GM18507 (cell line): Measurements from ENCODE around the gene NLRP8.
"Not testable (repeated sequence)": the region's sequence is repeated elsewhere in the genome, so short reads cannot be mapped to it uniquely, and the experiment has no call there.

Experiments
- DNase-seq: peaks from one replicate; pipeline ENCODE4 v3.0.0; 2011; ENCODE audit warnings: low read depth; ENCODE audit not compliant: insufficient read length; ENCODE audit errors: extremely low spot score
- FAIRE-seq: peaks from 2 replicates; lab custom pipeline; 2011; peaks lifted over from hg19 to GRCh38; lab: Jason Lieb, UNC

NLRP8 gene

DNA sequence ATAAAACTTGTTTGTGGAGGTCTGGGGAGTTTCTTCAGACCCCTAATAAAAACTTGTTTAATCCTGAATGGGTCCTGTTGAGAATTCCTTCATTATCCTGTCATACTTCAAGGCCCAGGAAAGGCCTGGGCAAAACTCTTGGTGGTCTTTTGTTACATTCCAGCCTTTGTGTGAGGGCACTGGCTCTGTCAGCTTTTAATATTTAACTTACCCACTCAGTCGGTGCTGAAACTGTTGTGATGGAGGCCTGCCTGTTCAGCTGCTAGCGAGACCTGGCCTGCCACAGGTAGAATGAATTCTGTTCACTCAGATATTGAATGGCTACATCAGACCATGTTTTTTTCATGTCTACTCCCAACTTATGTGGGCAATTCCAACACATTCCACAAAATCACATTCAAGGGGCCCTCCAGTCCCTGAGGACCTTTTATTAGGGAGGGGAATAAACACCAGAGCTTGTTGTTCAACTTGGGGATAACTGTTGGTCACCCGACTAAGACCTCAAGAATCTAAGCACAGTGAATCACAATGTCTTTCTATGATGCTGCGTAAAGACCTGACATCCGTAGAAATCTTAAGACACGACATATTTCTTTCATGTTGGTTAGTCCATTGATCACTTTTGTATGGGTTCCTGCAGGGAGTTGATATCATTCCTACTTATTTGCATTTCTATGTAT is 12.5 kb downstream of the NLRP8 start:
- FAIRE-seq (no peak), DNase-seq (no peak)

DNA sequence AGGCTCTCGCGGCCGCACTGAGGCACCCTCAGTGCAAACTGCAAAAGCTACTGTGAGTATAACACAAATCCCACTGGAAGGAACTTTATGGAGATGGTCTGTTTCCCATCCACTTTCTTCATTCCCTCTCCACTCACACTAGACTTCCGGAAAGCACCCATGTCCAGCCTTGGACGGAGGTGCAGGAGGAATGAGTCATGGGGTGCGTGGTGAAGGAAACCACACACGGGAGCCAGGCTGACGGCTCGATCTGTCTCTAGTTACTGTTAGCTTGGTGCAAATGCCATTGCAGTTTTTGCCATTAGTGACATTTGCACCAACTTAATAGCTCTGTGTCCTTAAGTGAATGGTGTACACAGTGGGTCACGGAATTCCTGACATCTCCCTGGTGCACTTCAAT is 14.6 kb downstream of the NLRP8 start:
- FAIRE-seq (no peak), DNase-seq (no peak)

DNA sequence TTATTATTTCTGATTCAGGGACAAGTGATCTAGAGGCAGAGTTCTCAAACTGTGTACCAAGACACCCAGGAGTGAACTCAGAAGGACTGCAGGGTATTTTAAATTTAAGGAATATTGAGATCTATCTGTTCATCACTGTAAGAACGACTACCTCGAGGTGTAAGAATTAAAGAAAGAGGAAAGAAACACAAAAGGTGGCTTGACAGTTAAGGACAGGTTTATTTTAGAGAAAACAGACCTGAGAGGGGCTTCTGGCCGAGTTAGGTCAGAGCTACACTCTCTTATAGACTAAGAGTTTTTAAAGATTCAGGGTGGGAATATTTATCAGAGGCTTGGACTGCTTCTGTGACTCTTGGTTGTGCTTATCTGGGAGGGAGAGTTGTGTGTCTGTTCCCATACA is 26.4 kb downstream of the NLRP8 start:
- FAIRE-seq (no peak), DNase-seq (no peak)

DNA sequence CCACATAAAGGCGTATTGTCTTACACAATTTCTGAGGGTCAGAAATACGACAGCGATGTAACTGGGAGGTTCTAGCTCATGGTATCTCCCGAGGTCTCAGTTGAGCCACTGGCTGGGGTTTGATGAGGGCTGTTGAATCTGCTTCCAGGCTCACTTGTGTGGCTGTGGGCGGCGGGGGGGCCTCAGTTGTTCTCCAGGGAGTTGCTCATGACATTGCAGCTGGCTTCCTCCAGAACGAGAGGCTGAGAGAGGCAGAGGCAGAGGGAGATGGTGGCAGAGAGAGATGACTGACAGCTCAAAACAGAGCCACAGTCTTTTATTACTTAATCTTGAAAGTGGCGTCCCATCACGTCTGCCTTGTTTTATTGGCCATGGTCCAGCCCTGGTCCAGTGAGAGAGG is 32.8 kb downstream of the NLRP8 start:
- no peak for FAIRE-seq
- DNase-seq: no peak

DNA sequence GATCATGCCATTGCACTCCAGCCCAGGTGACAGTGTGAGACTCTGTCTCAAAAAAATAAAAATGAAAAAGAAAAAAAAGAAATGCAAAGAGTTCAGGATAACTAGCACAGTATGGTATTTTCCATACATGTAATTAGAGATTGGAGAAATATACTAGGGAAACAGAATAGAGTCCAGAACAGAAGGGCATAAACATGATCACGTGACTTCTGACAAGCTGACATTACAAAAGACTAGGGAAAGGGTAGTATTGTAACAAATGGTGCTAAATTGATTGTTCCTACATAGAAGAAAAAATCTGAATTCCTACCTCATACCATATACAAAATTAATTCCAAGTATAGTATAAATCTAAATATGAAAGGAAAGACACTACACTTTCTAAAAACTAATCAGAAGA is 37.6 kb downstream of the NLRP8 start:
- no peak for FAIRE-seq
- no peak for DNase-seq

DNA sequence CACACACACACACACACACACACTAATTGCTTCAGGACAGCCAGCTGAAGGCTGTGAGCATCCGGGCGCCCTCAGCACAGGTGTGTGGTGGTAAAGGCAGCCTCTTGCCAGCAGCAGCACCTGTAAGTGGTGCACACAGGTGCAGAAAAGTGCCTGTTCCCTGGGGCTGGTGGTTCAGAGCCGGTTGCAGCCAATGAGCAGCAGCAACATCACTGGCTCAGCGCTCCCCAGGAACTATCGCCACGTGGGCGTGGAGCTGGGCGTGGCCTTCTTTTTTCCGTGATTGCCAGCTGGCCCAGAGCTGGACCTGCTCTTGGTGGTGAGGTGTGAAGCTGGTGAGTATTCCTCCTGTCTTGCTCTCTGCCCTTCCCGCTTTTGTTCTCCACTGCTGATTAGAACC is 38.9 kb downstream of the NLRP8 start, which contains the start of gene NLRP5:
TSS of gene NLRP5 (plus strand) at position 289 of the 400 bp plus-strand sequence.
- FAIRE-seq: no peak
- DNase-seq: no peak

DNA sequence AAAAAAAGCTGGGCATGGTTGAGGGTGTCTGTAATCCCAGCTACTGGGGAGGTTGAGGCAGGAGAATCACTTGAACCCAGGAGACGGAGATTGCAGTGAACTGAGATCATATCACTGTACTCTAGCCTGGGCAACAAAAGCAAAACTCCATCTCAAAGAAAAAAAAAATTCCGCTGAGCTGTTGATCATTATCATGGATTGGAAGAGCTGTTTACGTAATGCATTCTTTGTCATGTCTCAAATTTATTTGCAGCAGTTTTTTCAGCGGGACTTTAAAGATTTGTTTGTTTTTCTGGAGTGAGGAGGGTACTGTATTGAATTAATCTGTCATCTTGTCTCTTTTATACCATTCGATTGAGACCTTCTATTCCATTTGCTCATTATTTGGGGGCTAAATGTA is 43.2 kb downstream of the NLRP8 start:
- no peak for FAIRE-seq
- DNase-seq: no peak

DNA sequence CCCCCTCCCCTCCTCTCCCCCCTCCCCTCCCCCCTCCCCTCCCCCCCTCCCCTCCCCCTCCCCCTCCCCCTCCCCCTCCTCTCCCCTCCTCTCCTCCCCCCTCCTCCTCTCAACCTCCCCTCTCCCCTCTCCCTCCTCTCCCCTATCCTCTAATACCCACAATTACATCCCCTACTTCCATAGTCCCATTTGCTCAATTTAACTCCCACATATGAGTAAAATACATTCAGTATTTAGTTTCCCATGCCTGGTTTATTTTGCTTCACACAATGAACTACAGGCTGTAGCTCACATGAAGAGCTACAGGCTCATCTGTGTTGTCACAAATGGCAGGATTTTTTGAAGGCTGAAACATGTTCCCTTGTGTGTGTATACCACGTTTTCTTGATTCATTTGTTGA is 45.9 kb downstream of the NLRP8 start:
- DNase-seq (no peak), FAIRE-seq (no peak)

DNA sequence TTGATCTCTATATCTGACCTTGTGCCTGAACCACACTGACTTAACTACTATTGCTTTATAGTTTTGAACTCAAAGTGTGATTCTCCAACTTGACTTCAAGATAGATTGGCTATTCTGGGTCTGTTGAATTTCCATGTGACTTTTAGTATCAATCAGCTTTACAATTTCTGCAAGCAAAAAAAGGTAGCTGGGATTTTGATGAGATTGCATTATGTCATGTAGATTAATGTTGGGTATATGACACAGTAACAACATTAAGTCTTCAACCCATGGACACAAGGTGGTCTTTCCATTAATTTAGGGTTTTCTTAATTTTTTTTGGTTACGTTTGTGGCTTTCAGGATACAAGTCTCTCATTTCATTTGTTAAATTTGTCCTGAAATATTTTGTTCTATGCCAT is 67.1 kb downstream of the NLRP8 start:
- FAIRE-seq: no peak
- no peak for DNase-seq

DNA sequence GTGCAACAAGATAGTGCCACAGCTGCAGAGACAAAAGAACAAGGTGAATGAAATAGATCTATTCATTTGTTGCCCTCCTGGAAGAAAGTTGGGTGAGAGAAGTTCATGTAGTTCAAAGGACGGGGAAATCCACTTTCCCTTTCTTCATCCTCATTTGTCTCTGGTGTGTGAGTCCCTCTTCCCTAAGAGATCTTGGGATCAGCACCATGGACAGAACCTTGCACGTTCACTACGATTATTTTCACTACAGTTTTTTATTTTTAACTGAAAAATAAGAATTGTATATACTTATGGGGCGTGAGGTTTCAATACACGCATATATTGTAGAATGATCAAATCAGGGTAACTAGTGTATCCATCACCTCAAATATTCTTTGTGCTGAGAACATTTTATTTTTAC is 68.1 kb downstream of the NLRP8 start:
- DNase-seq: no peak
- no peak for FAIRE-seq

DNA sequence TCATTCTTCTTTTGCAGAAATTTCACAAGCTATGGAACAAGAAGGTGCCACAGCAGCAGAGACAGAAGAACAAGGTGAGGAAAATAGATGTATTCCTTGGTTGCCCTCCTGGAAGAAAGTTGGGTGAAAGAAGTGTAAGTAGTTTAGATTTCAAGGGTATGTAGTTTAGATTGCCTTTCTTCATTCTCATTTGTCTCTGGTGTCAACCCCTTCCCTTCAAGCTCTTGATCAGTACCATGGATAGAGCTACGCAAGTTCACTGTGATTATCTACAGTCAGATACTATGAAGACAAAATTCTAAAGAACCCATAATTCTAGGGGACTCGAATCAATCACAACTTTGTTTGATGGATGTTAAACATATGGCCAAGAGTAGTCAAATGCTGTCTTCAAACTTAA is 71.7 kb downstream of the NLRP8 start:
- FAIRE-seq, DNase-seq: not testable (repeated sequence)

DNA sequence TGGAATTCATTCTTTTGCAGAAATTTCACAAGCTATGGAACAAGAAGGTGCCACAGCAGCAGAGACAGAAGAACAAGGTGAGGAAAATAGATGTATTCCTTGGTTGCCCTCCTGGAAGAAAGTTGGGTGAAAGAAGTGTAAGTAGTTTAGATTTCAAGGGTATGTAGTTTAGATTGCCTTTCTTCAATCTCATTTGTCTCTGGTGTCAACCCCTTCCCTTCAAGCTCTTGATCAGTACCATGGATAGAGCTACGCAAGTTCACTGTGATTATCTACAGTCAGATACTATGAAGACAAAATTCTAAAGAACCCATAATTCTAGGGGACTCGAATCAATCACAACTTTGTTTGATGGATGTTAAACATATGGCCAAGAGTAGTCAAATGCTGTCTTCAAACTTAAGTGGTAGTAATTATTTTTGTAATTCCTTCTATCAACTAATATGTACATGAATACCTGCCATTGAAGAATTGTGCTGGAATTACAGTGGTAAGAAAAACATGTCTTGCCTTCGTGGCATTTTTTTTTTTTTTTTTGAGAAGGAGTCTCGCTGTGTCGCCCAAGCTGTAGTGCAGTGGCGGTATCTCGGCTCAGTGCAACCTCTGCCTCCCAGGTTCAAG is 72.8 kb downstream of the NLRP8 start:
- FAIRE-seq, DNase-seq: not testable (repeated sequence)

DNA sequence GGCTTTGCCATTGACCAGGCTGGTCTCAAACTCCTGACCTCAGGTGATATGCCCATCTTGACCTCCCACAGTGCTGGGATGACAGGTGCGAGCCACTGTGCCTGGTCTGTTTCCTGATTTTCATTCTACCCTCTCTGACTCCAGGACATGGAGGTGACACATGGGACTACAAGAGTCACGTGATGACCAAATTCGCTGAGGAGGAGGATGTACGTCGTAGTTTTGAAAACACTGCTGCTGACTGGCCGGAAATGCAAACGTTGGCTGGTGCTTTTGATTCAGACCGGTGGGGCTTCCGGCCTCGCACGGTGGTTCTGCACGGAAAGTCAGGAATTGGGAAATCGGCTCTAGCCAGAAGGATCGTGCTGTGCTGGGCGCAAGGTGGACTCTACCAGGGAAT is 79.1 kb downstream of the NLRP8 start:
- FAIRE-seq (no peak), DNase-seq (no peak)
